H1 (cell line): Measurements from ENCODE around the gene ATP5F1E. TPM values are rescaled to one million over a fixed set of nuclear protein-coding genes. Genes with fewer than 3 reads are reported as not detected.

Experiments used
- CTCF ChIA-PET: fragments of 300-600 bp; sonication (Branson Sonifier 250); formaldehyde crosslinking; loops from one replicate; lab custom pipeline; 2021; ENCODE audit not compliant: partially characterized antibody; lab: Charles Lee
- POLR2A ChIA-PET: fragments of 300-600 bp; sonication (Branson Sonifier 250); formaldehyde crosslinking; loops from one replicate; lab custom pipeline; 2021; ENCODE audit warnings: inconsistent platforms; ENCODE audit not compliant: partially characterized antibody; lab: Charles Lee
- DNase-seq, 2 experiments: peaks; one replicate each; pipeline versions ENCODE4 v3.0.0 to v3.0.0-alpha.2; 2010 to 2022; ENCODE audit warnings: low spot score in 2 of 2, low read depth in 1 of 2, mixed read lengths in 1 of 2
- FAIRE-seq: peaks from 2 replicates; lab custom pipeline; 2011; peaks lifted over from hg19 to GRCh38; lab: Jason Lieb, UNC
- H2AFZ ChIP-seq: 2 replicates; pipeline ENCODE4 v1.8.1; 2012; ENCODE audit warnings: low read length, inconsistent platforms
- H2AK5ac ChIP-seq: 2 replicates; pipeline ENCODE4 v1.6.1; 2013; ENCODE audit warnings: low read depth, low read length
- H2BK120ac ChIP-seq: replicated peaks from 2 replicates; pipeline ENCODE3; 2013; ENCODE audit warnings: low read depth, low read length, inconsistent platforms
- H2BK12ac ChIP-seq: 2 replicates; pipeline ENCODE4 v1.6.1; 2013; ENCODE audit warnings: low read depth, low read length
- H2BK15ac ChIP-seq: 2 replicates; pipeline ENCODE4 v1.6.1; 2013; ENCODE audit warnings: low read length
- H2BK20ac ChIP-seq: 2 replicates; pipeline ENCODE4 v1.6.1; 2013; ENCODE audit warnings: low read length
- H2BK5ac ChIP-seq: 2 replicates; pipeline ENCODE4 v1.6.1; 2013; ENCODE audit warnings: low read depth, low read length
- H3K14ac ChIP-seq: 2 replicates; pipeline ENCODE4 v1.6.1; 2013; ENCODE audit warnings: inconsistent platforms; ENCODE audit not compliant: insufficient read length
- H3K18ac ChIP-seq: 2 replicates; pipeline ENCODE4 v1.6.1; 2013; ENCODE audit warnings: low read length; ENCODE audit errors: extremely low read depth
- H3K23ac ChIP-seq: 2 replicates; pipeline ENCODE4 v1.6.1; 2013; ENCODE audit warnings: inconsistent platforms; ENCODE audit not compliant: insufficient read length
- H3K23me2 ChIP-seq: 2 replicates; pipeline ENCODE4 v1.6.1; 2013; ENCODE audit warnings: low read depth, low read length
- H3K27ac ChIP-seq: 2 replicates; pipeline ENCODE4 v1.6.1; 2011; ENCODE audit warnings: low read depth, low read length, inconsistent platforms
- H3K27me3 ChIP-seq, 4 experiments: replicated peaks in 1 of 4; 1 replicate in 1 of 4; 2 replicates in 3 of 4; pipeline versions ENCODE4 v1.6.1 to v1.8.1; 2011 to 2013; ENCODE audit warnings: low read length in 3 of 4, mild to moderate bottlenecking in 3 of 4, inconsistent platforms in 2 of 4, mixed read lengths in 2 of 4, moderate library complexity in 1 of 4; ENCODE audit not compliant: control insufficient read depth in 3 of 4, insufficient read depth in 3 of 4; ENCODE audit errors: extremely low read depth in 1 of 4
- H3K36me3 ChIP-seq, 4 experiments: 2 replicates each; pipeline versions ENCODE4 v1.6.1 to v1.8.1; 2011 to 2013; ENCODE audit warnings: mild to moderate bottlenecking in 4 of 4, low read length in 3 of 4, moderate library complexity in 2 of 4, control low read depth in 1 of 4, inconsistent platforms in 1 of 4; ENCODE audit not compliant: insufficient read depth in 4 of 4, control insufficient read depth in 2 of 4
- H3K4ac ChIP-seq: replicated peaks from 2 replicates; pipeline ENCODE3; 2013; ENCODE audit warnings: low read length, low read depth, mixed read lengths, inconsistent platforms; ENCODE audit not compliant: insufficient read length
- H3K4me1 ChIP-seq, 4 experiments: replicated peaks in 1 of 4; 1 replicate in 1 of 4; 2 replicates in 3 of 4; pipeline versions ENCODE4 v1.6.1 to v1.8.1; 2011 to 2013; ENCODE audit warnings: low read length in 3 of 4, inconsistent platforms in 2 of 4, mixed read lengths in 1 of 4; ENCODE audit not compliant: insufficient read depth in 4 of 4, control insufficient read depth in 3 of 4
- H3K4me2 ChIP-seq, 2 experiments: 2 replicates each; pipeline versions ENCODE4 v1.6.1 to v1.8.1; 2011 to 2013; ENCODE audit warnings: low read depth in 2 of 2, low read length in 2 of 2, control low read depth in 1 of 2, inconsistent platforms in 1 of 2, mild to moderate bottlenecking in 1 of 2; ENCODE audit not compliant: insufficient read depth in 1 of 2
- H3K4me3 ChIP-seq, 4 experiments: fragments of 200-600, 300-600 bp in 1 of 4; sonication (generic), shearing (Covaris generic), sonication (Bioruptor Twin) in 1 of 4; 2 replicates each; pipeline versions ENCODE4 v1.5.1 to v1.8.1; 2011 to 2016; ENCODE audit warnings: low read length in 4 of 4, low read depth in 3 of 4, control low read depth in 2 of 4, inconsistent platforms in 2 of 4, mild to moderate bottlenecking in 2 of 4, mixed read lengths in 1 of 4, moderate library complexity in 1 of 4; ENCODE audit not compliant: insufficient read depth in 2 of 4; ENCODE audit errors: extremely low read depth in 1 of 4
- H3K56ac ChIP-seq: replicated peaks from 2 replicates; pipeline ENCODE3; 2013; ENCODE audit warnings: low read depth, mild to moderate bottlenecking, mixed read lengths, low read length, inconsistent platforms; ENCODE audit not compliant: insufficient read length
- H3K79me1 ChIP-seq: 2 replicates; pipeline ENCODE4 v1.6.1; 2013; ENCODE audit warnings: low read depth, low read length, control low read depth
- H3K79me2 ChIP-seq, 2 experiments: 2 replicates each; pipeline versions ENCODE4 v1.6.1 to v1.8.1; 2012 to 2013; ENCODE audit warnings: low read length in 2 of 2, mild to moderate bottlenecking in 2 of 2, inconsistent platforms in 1 of 2; ENCODE audit not compliant: insufficient read depth in 2 of 2, control insufficient read depth in 1 of 2
- H3K9ac ChIP-seq, 4 experiments: replicated peaks in 1 of 4; 1 replicate in 1 of 4; 2 replicates in 3 of 4; pipeline versions ENCODE4 v1.6.1 to v1.8.1; 2011 to 2013; ENCODE audit warnings: low read depth in 3 of 4, low read length in 3 of 4, control low read depth in 2 of 4, mild to moderate bottlenecking in 2 of 4, moderate library complexity in 2 of 4, inconsistent platforms in 1 of 4; ENCODE audit errors: extremely low read depth in 1 of 4
- H3K9me3 ChIP-seq, 2 experiments: 2 replicates each; pipeline versions ENCODE4 v1.6.1 to v1.8.1; 2012 to 2013; ENCODE audit warnings: mild to moderate bottlenecking in 2 of 2, moderate library complexity in 2 of 2, control low read depth in 1 of 2, inconsistent platforms in 1 of 2, low read depth in 1 of 2, low read length in 1 of 2, mixed read lengths in 1 of 2; ENCODE audit not compliant: insufficient read depth in 2 of 2
- H4K20me1 ChIP-seq, 2 experiments: replicated peaks in 1 of 2; 2 replicates each; pipeline versions ENCODE3 to v1.8.1; 2011 to 2013; ENCODE audit warnings: inconsistent platforms in 2 of 2, low read length in 2 of 2, mild to moderate bottlenecking in 1 of 2; ENCODE audit not compliant: insufficient read depth in 2 of 2, control insufficient read depth in 1 of 2
- H4K5ac ChIP-seq: 2 replicates; pipeline ENCODE4 v1.6.1; 2013; ENCODE audit warnings: low read length, low read depth, mixed read lengths, inconsistent platforms; ENCODE audit not compliant: insufficient read length
- H4K8ac ChIP-seq: 2 replicates; pipeline ENCODE4 v1.8.0; 2013; ENCODE audit warnings: mild to moderate bottlenecking, moderate library complexity, low read length, inconsistent platforms; ENCODE audit not compliant: insufficient read depth; ENCODE audit errors: extremely low read depth
- H4K91ac ChIP-seq: replicated peaks from 2 replicates; pipeline ENCODE3; 2013; ENCODE audit warnings: low read length, mixed read lengths, inconsistent platforms; ENCODE audit not compliant: insufficient read length
- CBX5 ChIP-seq: fragments of 300-800, 300-1000 bp; sonication (generic); IDR thresholded peaks from 2 replicates; pipeline ENCODE4 v1.7.1; 2016; ENCODE audit warnings: antibody characterized with exemption, low read length, low read depth
- WGBS, 2 experiments: shearing (Covaris generic) in 1 of 2; methylation state at CpG; one replicate each; pipeline versions ENCODE4 v1.1.6 to v1.1.7; 2013 to 2015; ENCODE audit warnings: low lambda C conversion rate in 2 of 2, mixed read lengths in 2 of 2, inconsistent platforms in 1 of 2, low coverage in 1 of 2, missing lambda C conversion rate in 1 of 2; ENCODE audit not compliant: insufficient replicate concordance in 2 of 2, insufficient coverage in 1 of 2, insufficient read length in 1 of 2; ENCODE audit errors: extremely low coverage in 1 of 2, missing lambda C conversion rate in 1 of 2; 5-methylcytosine and 5-hydroxymethylcytosine counted together
- polyA plus RNA-seq, 7 experiments: library from polyadenylated mRNA; depleted of rRNA in 3 of 7; stranded (reverse) in 5 of 7; unstranded in 2 of 7; fragments of >200 nt in 5 of 7; fragments of 200-250 nt in 2 of 7; gene quantifications; 1 replicate in 5 of 7; 2 replicates in 1 of 7; 4 replicates in 1 of 7; pipeline versions ENCODE4 v1.2.1 to v1.2.3, GENCODE V29; 2011 to 2013; ENCODE audit warnings: missing spikeins in 2 of 7, mixed read lengths in 2 of 7
- total RNA-seq: library from RNA; stranded (reverse); fragmentation: NEBNext Ultra II Directional; extraction: Animal tissue kit (Norgen Biotek cat#: 25700); gene quantifications from 2 replicates; pipeline ENCODE4 v1.2.1, GENCODE V29; 2021

Gene ATP5F1E
- total and polyA plus RNA-seq, 2 of the 8 experiments (the other 6 are each of a cell fraction or from before 2014, with no cell fraction given) = 15.7 to 47.8 TPM

DNA sequence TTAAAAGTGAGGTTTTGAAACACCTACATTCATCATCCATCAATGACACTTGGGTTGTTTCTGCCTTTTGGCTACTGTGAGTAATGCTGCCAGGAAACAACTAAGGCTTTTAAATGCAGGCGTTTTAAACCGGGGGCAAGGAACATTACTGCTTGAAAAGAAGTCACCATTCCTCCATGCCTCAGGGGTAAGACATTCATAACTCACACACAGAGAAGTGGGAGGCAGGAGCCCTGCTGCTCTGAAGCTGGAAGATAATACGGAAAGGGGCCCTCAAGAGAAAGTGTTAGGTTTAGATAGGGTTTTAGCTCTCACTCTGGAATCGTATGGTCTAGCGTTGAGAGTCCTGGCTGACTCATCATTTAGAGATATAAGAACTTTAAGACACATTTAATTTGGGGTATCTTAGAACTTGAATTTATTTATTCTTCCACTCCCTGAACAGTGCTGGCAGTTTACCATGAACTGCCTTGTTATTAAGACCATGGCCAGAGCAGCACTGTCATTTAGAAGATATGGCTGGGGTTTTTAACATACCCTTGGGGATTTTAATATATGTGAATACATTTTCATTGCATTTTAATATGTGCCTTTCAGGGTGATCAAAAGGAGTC is 11.1 kb downstream of the ATP5F1E start:
- H3K4me3 ChIP-seq = no peak overlapping the region
- no peaks in the 10 kb centered on the region for H3K23me2 ChIP-seq
- no peak overlapping the region for H3K23ac ChIP-seq
- no peak overlapping the region for H2AFZ ChIP-seq
- H2BK5ac ChIP-seq = no peak overlapping the region
- no peak overlapping the region for H2BK15ac ChIP-seq
- DNase-seq (no peak), FAIRE-seq (no peak)
- no peak overlapping the region for H3K4me2 ChIP-seq
- ChIA-PET POLR2A (interaction anchor here (1.4 to 3.8 kb wide), 2 partner anchors 11 to 29 kb away, joined by 3 to 28 read pairs; partner anchors contain the start of gene ATP5F1E), CTCF (interaction anchor here (0.9 kb wide), 1 partner anchor 73 kb away, joined by 3 read pairs; no protein-coding TSS in a partner anchor)
- no peak overlapping the region for H3K4ac ChIP-seq
- H3K9me3 ChIP-seq = no peaks in the 10 kb centered on the region
- H3K56ac ChIP-seq = no peak overlapping the region
- H2BK12ac ChIP-seq = no peak overlapping the region
- H3K27ac ChIP-seq = no peak overlapping the region
- no peak overlapping the region for H4K5ac ChIP-seq
- H3K36me3 ChIP-seq = peaks cover 0 to 8% (median 3%) of the 10 kb centered on the region in 4 experiments; a peak in 3 of 8 replicates
- H4K8ac ChIP-seq = no peak overlapping the region
- no peak overlapping the region for H2BK20ac ChIP-seq
- no peak overlapping the region for H4K91ac ChIP-seq
- no peak overlapping the region for H3K18ac ChIP-seq
- 80% methylated on average over 5 of the region's 5 CpGs; no CpG with 5 or more reads in 1 of the 2 experiments for WGBS, 2 experiments
- no peak for TF ChIP-seq CBX5
- no peak overlapping the region for H3K9ac ChIP-seq
- H3K79me2 ChIP-seq = no peaks in the 10 kb centered on the region
- no peaks in the 10 kb centered on the region; a peak in 1 of 7 replicates for H3K27me3 ChIP-seq
- H3K14ac ChIP-seq = no peak overlapping the region
- H2AK5ac ChIP-seq = no peak overlapping the region
- H3K4me1 ChIP-seq = peaks cover 0 to 2% (median 0%) of the 10 kb centered on the region in 4 experiments; a peak in 3 of 7 replicates
- no peak overlapping the region for H2BK120ac ChIP-seq
- peaks cover 3% of the 10 kb centered on the region; the same call in 1 of the 2 replicates for H3K79me1 ChIP-seq
- H4K20me1 ChIP-seq = no peaks in the 10 kb centered on the region
